Measurements from ENCODE around the gene MAGI1.
"Not testable (repeated sequence)": the region's sequence is repeated elsewhere in the genome, so short reads cannot be mapped to it uniquely, and the experiment has no call there.

MAGI1 gene

DNA sequence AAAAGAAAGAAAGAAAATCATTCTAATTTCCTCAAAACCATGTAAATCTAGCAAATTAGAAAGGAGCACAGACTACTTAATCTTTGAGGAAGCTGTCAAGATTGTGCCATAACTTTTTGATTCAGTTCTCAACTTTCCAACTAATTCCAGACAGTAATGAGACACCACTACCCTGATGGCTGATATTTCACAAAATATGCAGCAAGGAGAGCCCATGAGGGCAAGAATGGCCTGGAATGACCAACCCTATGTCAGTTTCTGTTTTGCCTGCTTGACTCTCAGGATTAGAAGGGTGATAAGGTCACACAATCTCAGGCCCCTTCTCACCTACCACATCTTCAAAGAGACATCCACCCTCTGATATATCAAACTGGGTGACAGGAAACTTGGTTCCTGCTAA, 134.7 kb downstream of the MAGI1 start:
- DNase-seq (ENCODE audit: low spot score), result no peak

DNA sequence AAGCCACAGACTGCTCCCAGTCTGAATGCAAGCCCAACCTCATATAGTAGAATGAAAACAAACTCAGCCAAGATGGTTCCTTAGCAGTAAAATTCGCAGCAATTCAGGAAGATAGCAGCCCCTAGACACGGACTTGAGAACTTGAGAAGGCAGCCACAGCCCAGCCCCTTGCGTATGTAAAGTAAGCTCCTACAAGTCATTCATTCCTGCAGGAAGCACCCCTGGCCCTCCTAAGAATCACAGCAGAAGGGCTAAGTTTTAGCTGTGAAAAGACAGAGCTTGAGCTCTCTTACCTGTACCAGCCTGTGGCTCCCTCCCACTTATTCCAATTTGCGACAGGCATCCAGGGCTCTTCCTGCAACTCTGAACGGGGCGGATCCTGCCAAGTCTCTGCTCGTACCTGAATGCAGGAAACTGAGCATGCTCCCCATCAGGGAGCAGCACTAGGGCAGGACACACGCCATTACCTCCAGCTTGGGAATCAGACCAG, 136.4 kb downstream of the MAGI1 start:
- DNase-seq (ENCODE audit: low spot score), result no peak

DNA sequence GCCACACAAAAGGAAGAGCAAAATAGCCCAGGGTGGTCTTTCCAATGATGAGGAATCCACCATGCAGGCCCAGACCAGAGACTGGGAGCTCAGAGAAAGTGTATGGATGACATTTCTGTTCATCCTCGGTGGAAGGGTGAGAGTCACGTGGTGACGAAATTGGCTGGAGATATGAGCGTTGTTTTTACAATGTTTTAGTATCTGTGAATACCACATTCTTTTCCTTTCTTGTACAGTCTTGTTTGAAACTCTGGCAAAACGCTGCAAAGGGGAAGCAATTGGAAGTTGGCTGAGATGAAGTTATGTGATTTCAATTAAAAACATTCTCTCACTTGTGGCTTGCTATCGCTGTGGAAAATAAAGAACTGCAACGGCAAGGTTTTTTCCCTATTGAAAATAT, 137.5 kb downstream of the MAGI1 start:
- DNase-seq (ENCODE audit: low spot score), result no peak

- DNase-seq (ENCODE audit: low spot score), result peak; percentile 57
These were observed 139.5 kb downstream of the MAGI1 start for GRCh38 chr3:65899226-65899625.

- DNase-seq (ENCODE audit: low spot score), result no peak
These were observed 141.0 kb downstream of the MAGI1 start for GRCh38 chr3:65897766-65898165.

- DNase-seq (ENCODE audit: low spot score), result no peak
These were observed 142.4 kb downstream of the MAGI1 start for GRCh38 chr3:65896321-65896720.

DNA sequence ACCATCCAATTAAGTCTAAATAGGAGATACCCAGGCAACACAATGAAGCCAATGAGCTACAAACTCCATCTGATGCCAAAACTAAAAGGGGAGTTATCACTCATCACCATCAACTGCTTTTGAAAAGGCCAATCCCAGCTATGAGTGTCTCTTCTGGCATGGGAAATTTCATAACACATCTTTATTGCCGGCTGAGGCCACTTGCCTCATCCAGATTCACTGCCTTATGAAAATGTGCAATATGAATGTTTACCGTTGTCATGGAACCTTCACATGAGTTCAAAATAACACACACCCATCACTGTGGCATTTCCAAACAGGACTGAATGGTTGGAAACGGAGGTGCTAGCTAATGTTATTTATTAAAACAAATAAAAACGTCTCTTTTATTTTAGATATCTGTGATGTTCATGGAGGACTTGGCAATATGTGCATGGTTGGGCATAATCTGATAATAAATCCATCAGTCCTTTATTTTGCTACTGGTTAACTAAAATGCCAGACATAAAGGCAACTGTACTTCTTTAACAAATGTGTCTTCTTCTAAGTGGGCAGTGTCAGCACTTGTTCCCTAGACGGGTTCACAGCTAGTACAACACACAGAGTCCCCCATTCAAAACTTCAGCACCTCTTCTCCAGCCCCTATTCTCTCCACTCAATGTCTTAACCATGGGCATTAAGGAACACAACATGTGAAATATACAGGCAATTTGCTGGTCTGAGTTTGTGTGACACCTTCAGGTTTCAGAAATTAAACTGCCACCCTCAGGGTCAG, 143.9 kb downstream of the MAGI1 start:
- no peak for DNase-seq (ENCODE audit: low spot score)

GRCh38 chr3:65894126-65894525, 144.6 kb downstream of the MAGI1 start:
- DNase-seq (ENCODE audit: low spot score), result no peak

GRCh38 chr3:65893631-65894030, 145.1 kb downstream of the MAGI1 start:
- DNase-seq (ENCODE audit: low spot score), result no peak

GRCh38 chr3:65891477-65891876, 147.2 kb downstream of the MAGI1 start:
- not testable (repeated sequence) for DNase-seq (ENCODE audit: low spot score)

GRCh38 chr3:65890328-65890727, 148.4 kb downstream of the MAGI1 start:
- no peak for DNase-seq (ENCODE audit: low spot score)

- DNase-seq (ENCODE audit: low spot score), result no peak
These were observed 149.0 kb downstream of the MAGI1 start for GRCh38 chr3:65889707-65890099.

- DNase-seq (ENCODE audit: low spot score), result peak; percentile 71
These were observed 149.6 kb downstream of the MAGI1 start for GRCh38 chr3:65888980-65889706.

DNA sequence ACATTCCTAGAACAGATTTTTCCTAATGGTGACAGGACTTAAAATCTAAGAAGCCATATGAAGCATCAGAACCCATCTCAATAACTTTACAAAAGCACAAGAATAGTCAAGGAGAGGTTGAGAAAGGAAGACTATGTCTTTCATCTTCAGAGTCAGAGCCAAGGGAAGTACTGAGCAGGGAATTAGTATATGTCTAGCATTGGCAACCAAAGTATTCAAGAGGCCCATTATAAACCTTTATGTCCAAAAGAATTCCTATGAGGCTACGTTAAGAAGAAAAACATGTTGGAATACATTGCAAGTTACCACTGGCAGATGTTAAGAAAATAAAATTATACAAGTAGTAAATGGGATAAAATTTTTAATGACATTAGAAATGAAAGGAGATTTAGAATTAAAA, 150.5 kb downstream of the MAGI1 start:
- DNase-seq (ENCODE audit: low spot score), result no peak

DNA sequence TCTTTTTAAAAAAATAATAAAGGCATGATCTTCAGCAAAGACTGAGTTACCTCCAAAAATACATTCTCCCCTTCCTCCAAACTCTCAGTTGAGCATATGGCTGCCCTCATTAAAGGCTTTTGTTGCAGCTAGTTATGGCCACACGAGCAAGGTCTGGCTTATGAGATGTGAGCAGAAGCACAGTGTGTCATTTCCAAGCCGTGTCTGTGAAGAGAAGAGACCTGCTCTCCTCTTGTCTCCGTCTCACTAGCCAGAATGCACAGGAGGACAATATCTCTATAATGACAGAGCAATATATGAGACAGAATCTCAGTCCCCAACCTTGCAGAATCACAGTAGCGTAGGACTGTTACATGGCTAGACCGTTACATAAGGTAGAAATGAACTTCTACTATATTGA, 152.3 kb downstream of the MAGI1 start:
- DNase-seq (ENCODE audit: low spot score), result no peak

GRCh38 chr3:65884071-65884470, 154.6 kb downstream of the MAGI1 start:
- no peak for DNase-seq (ENCODE audit: low spot score)

DNA sequence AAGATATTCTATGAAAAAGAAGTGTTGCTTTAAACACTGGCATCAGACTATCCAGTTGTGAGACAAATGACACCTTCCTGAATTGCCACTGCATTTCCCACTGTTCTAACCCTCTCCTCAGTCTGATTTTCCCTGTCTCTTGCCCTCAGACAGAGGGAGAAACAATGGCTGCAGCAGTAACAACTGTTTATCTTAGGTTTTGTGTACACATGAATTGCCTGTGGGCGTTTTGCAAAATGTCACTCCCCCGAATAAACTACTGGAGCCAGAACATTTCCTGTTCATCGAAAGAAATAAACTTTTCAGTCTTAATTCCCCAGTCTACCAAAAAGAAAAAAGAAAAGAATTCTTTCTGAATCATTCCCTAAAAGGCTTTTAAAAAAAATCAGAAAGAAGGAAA, 155.1 kb downstream of the MAGI1 start:
- no peak for DNase-seq (ENCODE audit: low spot score)

- DNase-seq (ENCODE audit: low spot score), result no peak
These were observed 158.4 kb downstream of the MAGI1 start for GRCh38 chr3:65880350-65880749.

DNA sequence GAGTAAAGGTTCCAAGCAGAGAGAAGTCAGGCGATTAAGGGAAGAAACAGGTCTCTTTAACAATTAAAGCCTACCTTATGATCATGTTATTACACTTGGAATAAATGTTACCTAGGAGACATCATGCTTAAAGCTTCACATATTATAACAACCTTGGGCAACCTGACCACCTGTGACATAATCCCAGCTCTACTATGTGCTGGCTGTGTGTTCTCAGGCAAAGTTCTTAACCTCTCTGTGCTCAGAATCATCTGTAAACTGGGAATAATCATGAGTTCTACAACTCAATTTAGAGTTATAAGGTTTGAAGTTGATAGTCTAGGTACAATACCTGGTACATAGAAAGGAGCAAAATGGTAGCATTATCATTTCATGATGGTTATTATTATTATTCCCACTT, 159.3 kb downstream of the MAGI1 start:
- DNase-seq (ENCODE audit: low spot score), result no peak

GRCh38 chr3:65878831-65879230, 159.9 kb downstream of the MAGI1 start:
- DNase-seq (ENCODE audit: low spot score), result no peak

DNA sequence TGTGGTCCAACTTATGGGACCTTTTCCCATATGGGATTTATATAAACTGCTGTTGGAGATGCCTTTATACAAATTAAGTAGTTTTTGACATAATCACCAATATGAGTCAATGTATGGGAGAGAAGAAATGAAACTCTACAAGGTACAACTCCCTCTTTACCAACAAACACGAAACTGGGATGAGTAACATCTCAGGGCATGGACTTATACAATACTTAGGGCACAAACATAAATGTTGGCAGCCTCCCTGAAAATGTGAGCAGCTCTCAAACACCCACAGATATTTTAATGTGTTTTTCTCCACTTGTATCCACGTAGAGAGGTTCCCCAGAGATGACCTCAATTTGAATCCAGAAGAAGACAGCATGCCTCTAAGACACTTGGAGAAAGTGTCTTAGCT, 161.6 kb downstream of the MAGI1 start:
- DNase-seq (ENCODE audit: low spot score), result no peak

DNA sequence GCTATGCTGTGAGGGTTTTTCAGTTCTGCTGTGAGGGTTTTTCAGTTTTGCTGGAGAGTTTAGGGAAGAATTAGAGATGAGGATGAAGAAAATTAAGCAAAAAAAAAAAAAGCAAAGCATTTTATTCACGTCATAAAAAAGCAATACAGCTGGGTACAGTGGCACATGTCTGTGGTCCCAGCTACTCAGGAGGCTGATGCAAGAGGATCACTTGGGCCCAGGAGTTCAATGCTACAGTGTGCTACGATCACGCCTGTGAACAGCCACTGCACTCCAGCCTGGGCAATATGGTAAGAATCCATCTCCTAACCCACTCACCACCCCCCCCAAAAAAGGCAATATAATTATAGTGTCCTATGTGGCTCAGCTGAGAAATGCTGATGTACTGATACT, 162.7 kb downstream of the MAGI1 start:
- DNase-seq (ENCODE audit: low spot score), result no peak

DNA sequence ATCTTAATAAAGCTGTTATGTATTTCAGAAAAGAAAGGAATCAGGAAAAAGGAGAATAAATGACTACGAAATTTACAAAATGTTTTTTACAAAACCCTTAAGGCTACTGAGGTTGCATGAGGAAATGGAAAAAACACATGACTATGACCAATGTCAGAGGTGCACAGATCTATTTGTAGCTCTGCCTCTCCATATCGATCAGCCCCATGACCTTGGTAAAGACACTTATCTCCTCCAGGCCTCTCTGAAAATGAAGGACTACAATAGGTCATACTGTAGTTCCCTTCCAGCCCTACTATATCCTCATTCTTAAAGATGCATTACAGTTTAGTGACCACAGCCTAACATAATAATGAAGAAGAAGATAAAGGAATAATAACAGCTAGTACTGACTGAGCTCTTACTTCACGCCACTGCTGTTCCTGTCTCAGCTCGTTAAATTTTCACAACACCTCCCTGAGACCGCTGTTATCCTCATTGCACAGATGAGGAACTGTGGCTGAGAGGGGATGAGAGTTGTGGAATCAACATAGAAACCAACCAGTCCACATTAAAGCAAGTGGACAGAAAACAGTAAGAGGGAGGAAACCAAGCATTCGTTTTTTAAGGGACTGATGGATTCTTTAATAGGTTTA, 163.2 kb downstream of the MAGI1 start:
- no peak for DNase-seq (ENCODE audit: low spot score)

All from kidney capillary endothelial cell (primary cell).